Pancreas (tissue), 10 donors: ENCODE measurements around the gene SETBP1. TPM values are rescaled to one million over a fixed set of nuclear protein-coding genes. Genes with fewer than 3 reads are reported as not detected.

ENCODE experiments used
- ATAC-seq, 4 donors: fragments of 200-7000 bp; cut with Tn5 transposase; one replicate each; pipeline versions ENCODE4 v1.8.0 to v1.9.1; 2020; ENCODE audit warnings: mild to moderate bottlenecking in 4 of 4, moderate library complexity in 4 of 4
- DNase-seq, 6 donors: peaks; one replicate each; pipeline ENCODE4 v3.0.0-alpha.2; 2020
- FAIRE-seq: peaks from 2 replicates; lab custom pipeline; 2012; peaks lifted over from hg19 to GRCh38; lab: Jason Lieb, UNC
- H3K27ac ChIP-seq, 4 donors: fragments of 200-600 bp; sonication (generic); 1 replicate in 3 of 4; 2 replicates in 1 of 4; pipeline versions ENCODE4 v1.5.0 to v1.8.0; 2020
- H3K27me3 ChIP-seq, 4 donors: fragments of 200-600 bp; one replicate each; pipeline ENCODE4 v1.8.0; 2021
- H3K36me3 ChIP-seq, 3 donors: fragments of 200-600 bp; sonication (generic) in 1 of 3; one replicate each; pipeline versions ENCODE4 v1.5.0 to v1.8.0; 2020 to 2021
- H3K4me1 ChIP-seq, 3 donors: fragments of 200-600 bp; one replicate each; pipeline ENCODE4 v1.8.0; 2021
- H3K4me3 ChIP-seq, 4 donors: fragments of 200-600 bp; sonication (generic) in 2 of 4; one replicate each; pipeline versions ENCODE4 v1.5.0 to v1.8.0; 2020 to 2021
- H3K9me3 ChIP-seq, 4 donors: fragments of 200-600 bp; one replicate each; pipeline ENCODE4 v1.8.0; 2021
- WGBS, 2 donors: extraction: QIAGEN DNeasy Blood & Tissue Kit; methylation state at CpG; one replicate each; pipeline ENCODE4 v1.1.7; 2013; 5-methylcytosine and 5-hydroxymethylcytosine counted together
- intact Hi-C, 3 donors: fragments of 100-400 bp; cut with DNase I; formaldehyde crosslinking; loops; one replicate each; pipeline versions ENCODE4 v1.11.1 to v1.14.2; 2022
- polyA plus RNA-seq, 2 donors: library from polyadenylated mRNA; stranded (reverse); fragments of 200-250 nt; gene quantifications; one replicate each; pipeline ENCODE4 v1.2.3, GENCODE V29; 2013
- total RNA-seq, 6 donors: library from RNA; stranded (reverse); fragmentation: NEBNext Ultra II Directional in 4 of 6; extraction: Animal tissue kit (Norgen Biotek cat#: 25700) in 4 of 6; gene quantifications; one replicate each; pipeline versions ENCODE4 v1.2.1 to v1.2.4, GENCODE V29; 2021 to 2023
- TF ChIP-seq, protein P1 (sequence below), 4 donors: fragments of 200-600 bp; sonication (generic) in 3 of 4; IDR thresholded peaks; one replicate each; pipeline versions ENCODE4 v1.5.0 to v1.8.0; 2021; ENCODE audit warnings: antibody characterized with exemption in 4 of 4
- donor health status: healthy with polysubstance abuse.
- donor health status: DM: no; HTN: no; CAD: no; lungs with moderate emphysema.
- donor health status: DM: no; HTN: no; CAD: no.
- donor health status: control.
- donor health status: control.
- donor health status: Bipolar disorder and iron deficiency.
- donor health status: DM: yes; HTN: yes; CAD: no.
- donor health status: DM: no; HTN: no; CAD: no.
- donor health status: DM: no; HTN: no; CAD: no.
- donor health status: DM: yes; HTN: yes; CAD: no.

Gene SETBP1
- total and polyA plus RNA-seq, 8 donors, result 3.9 to 24.0 (median 18.1) TPM

DNA sequence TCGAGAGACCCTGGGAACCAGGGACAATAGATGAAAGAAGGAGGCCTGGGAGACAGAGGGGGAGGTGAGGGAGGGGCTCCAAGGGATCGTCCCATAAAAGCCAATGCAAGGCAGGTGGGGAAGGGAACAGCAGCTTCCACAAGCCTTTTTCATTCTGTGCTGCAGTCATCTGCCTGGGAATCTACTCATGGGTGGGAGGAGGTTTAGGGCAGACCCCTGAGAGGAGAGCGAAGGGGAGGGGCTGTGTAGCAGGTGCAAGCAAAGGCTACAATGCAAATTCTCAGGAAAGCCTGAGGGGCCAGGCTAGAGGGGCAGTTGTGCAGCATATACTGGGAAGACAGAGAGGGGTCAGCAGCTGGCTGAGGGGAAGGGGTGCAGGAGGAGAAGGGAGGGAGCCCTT, 135.4 kb downstream of the SETBP1 start:
- ATAC-seq (no peak), FAIRE-seq (no peak), DNase-seq (no peak)
- 71 to 78% methylated on average over 3 of the region's 3 CpGs for WGBS, 2 donors
- intact Hi-C loops, result no loop called here
- TF ChIP-seq, protein P1, sequence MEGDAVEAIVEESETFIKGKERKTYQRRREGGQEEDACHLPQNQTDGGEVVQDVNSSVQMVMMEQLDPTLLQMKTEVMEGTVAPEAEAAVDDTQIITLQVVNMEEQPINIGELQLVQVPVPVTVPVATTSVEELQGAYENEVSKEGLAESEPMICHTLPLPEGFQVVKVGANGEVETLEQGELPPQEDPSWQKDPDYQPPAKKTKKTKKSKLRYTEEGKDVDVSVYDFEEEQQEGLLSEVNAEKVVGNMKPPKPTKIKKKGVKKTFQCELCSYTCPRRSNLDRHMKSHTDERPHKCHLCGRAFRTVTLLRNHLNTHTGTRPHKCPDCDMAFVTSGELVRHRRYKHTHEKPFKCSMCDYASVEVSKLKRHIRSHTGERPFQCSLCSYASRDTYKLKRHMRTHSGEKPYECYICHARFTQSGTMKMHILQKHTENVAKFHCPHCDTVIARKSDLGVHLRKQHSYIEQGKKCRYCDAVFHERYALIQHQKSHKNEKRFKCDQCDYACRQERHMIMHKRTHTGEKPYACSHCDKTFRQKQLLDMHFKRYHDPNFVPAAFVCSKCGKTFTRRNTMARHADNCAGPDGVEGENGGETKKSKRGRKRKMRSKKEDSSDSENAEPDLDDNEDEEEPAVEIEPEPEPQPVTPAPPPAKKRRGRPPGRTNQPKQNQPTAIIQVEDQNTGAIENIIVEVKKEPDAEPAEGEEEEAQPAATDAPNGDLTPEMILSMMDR (IDR thresholded peaks at IDR 0.05), result no peak
- H3K4me3 ChIP-seq, result no peak overlapping the region
- H3K27ac ChIP-seq, result no peak overlapping the region
- H3K27me3 ChIP-seq, result no peaks in the 10 kb centered on the region
- peaks cover 0 to 5% (median 3%) of the 10 kb centered on the region in 3 donors for H3K4me1 ChIP-seq
- no peaks in the 10 kb centered on the region for H3K36me3 ChIP-seq
- no peaks in the 10 kb centered on the region for H3K9me3 ChIP-seq

DNA sequence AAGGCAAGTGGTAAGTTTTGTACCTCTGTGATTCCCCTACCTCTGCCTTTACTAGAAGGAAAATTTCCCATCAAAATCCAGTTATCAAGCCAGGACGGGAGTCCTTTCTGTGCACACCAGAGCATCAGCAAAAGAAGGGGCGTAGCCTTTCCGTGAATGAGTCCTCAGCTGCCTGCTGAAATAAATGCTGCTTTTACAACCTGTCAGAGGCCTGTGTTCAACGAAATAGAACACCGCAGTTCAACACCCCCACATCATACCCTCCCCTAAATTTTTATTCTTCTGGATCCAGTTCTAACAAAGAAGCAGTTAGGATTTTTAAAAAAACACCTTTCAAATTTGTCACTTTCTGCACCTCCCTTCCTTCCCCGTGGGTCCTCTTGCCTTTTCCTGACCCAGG, 135.8 kb downstream of the SETBP1 start:
- FAIRE-seq, result no peak
- 91 to 95% methylated on average over 6 of the region's 6 CpGs for WGBS, 2 donors
- intact Hi-C loops, result no loop called here

DNA sequence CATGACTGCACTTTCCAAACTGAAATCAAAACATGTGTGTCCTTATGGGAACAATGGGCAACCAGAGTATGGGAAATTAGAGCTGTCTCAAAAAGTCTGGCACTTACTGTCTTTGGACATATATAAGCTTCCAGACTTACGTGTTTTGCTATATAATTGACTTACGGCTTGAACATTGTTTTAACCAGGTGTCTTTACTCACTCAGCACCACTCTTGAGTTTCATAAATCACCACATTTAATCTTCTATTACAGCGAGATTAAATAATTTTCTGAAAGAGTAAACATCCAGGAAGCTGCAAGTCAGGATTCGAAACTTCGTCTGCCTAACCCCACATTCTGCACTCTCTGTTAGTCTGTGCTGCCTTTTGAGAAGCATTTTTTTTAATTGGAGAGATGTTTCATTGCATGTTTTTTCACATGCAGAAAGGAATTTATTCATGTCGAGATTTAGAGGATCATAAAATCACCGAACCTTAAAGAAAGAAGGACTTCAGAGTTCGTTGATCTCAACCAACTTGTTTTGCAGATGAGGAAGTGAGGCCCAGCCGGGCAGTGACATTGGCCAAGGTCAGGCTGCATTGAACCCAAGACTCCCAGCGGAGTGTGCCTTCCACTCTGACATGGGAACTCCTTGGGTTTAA, 137.3 kb downstream of the SETBP1 start:
- FAIRE-seq, result no peak
- Histone ChIP-seq H3K9me3 (no peaks in the 10 kb centered on the region), H3K4me1 (peaks cover 0 to 24% (median 17%) of the 10 kb centered on the region in 3 donors), H3K27me3 (no peaks in the 10 kb centered on the region), H3K4me3 (no peak overlapping the region), H3K36me3 (no peaks in the 10 kb centered on the region), H3K27ac (no peak overlapping the region)
- TF ChIP-seq, protein P1 (IDR thresholded peaks at IDR 0.05), result no peak
- WGBS, 2 donors, result 63 to 66% methylated on average over 10 of the region's 10 CpGs
- no peak for DNase-seq
- ATAC-seq, result no peak
- intact Hi-C loops, result no loop called here

More for the DNA sequence above, 135.8 kb downstream of the SETBP1 start:
- Histone ChIP-seq H3K36me3 (no peaks in the 10 kb centered on the region), H3K9me3 (no peaks in the 10 kb centered on the region), H3K4me3 (no peak overlapping the region), H3K27ac (no peak overlapping the region), H3K27me3 (no peaks in the 10 kb centered on the region), H3K4me1 (peaks cover 0 to 9% (median 3%) of the 10 kb centered on the region in 3 donors)
- ATAC-seq (no peak), DNase-seq (no peak)
- TF ChIP-seq, protein P1 (IDR thresholded peaks at IDR 0.05), result no peak

DNA sequence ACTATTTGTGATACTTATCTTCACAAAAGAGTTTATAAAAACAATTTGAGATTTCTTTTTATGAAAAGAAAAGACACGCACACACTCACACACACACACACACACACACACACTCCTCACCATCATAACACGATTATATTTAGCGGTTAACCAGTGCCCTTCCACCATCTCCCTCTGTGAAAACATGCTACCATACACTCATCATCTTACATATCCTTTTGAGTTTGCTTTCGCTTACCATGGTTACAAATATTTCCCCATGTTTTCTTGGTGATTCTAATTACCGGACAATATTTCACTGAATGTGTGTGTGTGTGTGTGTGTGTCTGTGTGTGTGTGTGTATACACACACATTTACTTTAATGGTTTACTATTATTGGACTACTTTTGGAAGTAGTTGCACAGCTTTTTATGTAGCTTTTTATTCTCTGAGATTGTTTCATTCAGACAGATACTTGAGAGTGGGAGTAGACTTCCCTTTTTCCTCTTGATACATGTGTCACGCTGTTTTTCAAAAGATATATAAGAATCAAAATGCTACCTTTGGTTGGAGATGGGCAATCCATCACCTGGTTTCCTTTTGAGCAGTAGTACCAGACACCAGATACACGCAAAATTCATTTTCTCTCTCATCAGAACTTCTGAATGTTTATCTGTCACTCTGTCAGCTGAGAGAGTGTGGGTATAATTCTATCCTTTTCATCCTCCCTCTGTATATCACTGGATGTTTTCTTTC, 138.1 kb downstream of the SETBP1 start:
- Histone ChIP-seq H3K4me3 (no peak overlapping the region), H3K27me3 (no peaks in the 10 kb centered on the region), H3K9me3 (no peaks in the 10 kb centered on the region), H3K36me3 (no peaks in the 10 kb centered on the region), H3K4me1 (peaks cover 0 to 32% (median 19%) of the 10 kb centered on the region in 3 donors), H3K27ac (peak overlapping the region in 1 of 4 donors; percentile 15)
- WGBS, 2 donors, result 86 to 87% methylated on average over 7 of the region's 7 CpGs
- intact Hi-C loops, result no loop called here
- FAIRE-seq (no peak), DNase-seq (no peak), ATAC-seq (no peak)
- TF ChIP-seq, protein P1 (IDR thresholded peaks at IDR 0.05), result no peak
